GM12864 (cell line): ENCODE measurements around the gene NMNAT2.

ENCODE experiments used
- DNase-seq: peaks from one replicate; pipeline ENCODE4 v3.0.0-alpha.2; 2011; ENCODE audit warnings: low read depth
- H3K4me3 ChIP-seq: 2 replicates; pipeline ENCODE4 v1.5.1; 2011; ENCODE audit warnings: mild to moderate bottlenecking, low read depth, low read length, control low read depth
- TF ChIP-seq, protein P1 (sequence below): IDR thresholded peaks from 2 replicates; pipeline ENCODE4 v1.5.1; 2011; ENCODE audit warnings: low read depth, mild to moderate bottlenecking, moderate library complexity, low read length, control low read depth, inconsistent platforms; ENCODE audit errors: missing control alignments

NMNAT2 gene

DNA sequence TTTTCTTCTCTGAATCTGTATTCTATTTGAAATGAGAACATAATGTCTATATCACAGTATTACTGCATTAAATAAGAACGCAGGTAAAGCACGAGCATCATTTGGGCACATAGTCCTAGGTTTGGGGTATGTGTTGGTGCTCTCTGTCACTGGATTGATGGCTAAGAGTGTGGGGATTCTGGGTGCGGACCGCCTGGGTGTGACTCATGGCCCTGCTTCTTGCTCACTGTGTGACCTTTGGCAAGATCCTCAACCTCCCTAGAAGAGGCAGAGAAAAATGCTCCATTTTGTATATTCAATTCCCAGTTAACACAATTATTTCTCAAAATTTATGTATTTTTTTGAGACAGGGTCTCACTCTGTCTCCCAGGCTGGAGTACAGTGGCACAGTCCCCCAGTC is 132.4 kb downstream of the NMNAT2 start:
- TF ChIP-seq, protein P1, sequence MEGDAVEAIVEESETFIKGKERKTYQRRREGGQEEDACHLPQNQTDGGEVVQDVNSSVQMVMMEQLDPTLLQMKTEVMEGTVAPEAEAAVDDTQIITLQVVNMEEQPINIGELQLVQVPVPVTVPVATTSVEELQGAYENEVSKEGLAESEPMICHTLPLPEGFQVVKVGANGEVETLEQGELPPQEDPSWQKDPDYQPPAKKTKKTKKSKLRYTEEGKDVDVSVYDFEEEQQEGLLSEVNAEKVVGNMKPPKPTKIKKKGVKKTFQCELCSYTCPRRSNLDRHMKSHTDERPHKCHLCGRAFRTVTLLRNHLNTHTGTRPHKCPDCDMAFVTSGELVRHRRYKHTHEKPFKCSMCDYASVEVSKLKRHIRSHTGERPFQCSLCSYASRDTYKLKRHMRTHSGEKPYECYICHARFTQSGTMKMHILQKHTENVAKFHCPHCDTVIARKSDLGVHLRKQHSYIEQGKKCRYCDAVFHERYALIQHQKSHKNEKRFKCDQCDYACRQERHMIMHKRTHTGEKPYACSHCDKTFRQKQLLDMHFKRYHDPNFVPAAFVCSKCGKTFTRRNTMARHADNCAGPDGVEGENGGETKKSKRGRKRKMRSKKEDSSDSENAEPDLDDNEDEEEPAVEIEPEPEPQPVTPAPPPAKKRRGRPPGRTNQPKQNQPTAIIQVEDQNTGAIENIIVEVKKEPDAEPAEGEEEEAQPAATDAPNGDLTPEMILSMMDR = no peak
- no peak for DNase-seq

DNA sequence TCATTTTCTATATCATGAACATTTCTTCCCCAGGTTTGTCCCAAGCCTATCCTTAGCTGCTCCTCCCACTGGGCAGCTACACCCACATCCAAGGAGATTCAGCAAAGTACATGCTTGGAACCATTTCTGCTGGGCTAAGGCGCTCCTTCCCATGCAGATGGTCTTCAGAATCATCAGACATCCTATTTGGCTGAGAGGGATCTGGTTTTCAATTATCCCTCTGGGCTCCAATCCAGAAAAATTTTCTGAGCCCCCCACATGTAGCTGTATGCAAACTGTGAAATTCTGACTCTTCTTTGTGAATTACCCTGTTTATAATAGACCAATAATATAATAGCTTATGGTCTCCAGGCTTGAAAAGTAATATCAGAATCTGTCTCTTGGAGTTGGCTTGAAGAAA is 132.9 kb downstream of the NMNAT2 start:
- DNase-seq = no peak
- no peak overlapping the region for H3K4me3 ChIP-seq
- TF ChIP-seq, protein P1 = no peak

More for the DNA sequence above, 132.4 kb downstream of the NMNAT2 start:
- no peak overlapping the region for H3K4me3 ChIP-seq

DNA sequence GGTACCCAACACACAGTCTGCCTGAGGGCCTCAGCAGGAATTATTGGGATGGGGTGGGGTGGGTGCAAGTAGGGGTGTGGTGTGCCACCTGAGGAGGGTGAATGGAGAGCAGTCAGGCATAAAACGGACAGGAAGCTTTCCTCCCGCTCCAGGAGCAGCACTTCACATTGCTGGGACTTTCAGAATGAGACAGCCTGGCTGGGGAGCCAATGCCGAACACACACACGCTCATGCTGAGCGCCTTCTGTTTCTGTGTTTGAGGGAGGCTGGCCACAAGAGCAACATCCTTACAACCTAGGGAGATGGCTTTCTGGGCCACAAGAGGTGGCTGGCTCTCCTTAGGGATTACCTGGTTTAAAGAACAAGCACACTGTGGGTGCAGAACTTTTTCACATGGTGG is 134.1 kb downstream of the NMNAT2 start:
- no peak overlapping the region for H3K4me3 ChIP-seq
- DNase-seq = no peak
- TF ChIP-seq, protein P1 = no peak

DNA sequence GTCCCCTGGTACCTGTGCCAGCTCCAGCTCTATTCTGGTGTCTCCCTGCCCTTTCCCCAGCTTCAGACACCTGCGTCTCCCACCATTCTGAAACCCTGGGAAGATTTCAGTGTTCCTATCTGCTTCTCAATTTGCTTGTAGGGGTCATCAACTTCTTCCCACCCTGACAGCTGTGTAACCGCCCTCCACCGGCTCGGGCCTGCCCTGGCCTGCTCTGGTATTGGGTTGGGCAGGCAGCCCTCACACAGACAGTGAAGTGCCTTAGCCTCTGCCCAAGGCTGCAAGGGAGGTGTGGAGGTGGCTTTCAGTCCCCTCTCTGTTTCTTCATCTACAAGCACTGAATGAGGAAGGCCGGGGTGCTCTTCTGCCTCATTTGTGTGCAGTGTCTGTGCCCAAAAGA is 134.9 kb downstream of the NMNAT2 start:
- TF ChIP-seq, protein P1 = no peak
- no peak overlapping the region for H3K4me3 ChIP-seq
- no peak for DNase-seq

DNA sequence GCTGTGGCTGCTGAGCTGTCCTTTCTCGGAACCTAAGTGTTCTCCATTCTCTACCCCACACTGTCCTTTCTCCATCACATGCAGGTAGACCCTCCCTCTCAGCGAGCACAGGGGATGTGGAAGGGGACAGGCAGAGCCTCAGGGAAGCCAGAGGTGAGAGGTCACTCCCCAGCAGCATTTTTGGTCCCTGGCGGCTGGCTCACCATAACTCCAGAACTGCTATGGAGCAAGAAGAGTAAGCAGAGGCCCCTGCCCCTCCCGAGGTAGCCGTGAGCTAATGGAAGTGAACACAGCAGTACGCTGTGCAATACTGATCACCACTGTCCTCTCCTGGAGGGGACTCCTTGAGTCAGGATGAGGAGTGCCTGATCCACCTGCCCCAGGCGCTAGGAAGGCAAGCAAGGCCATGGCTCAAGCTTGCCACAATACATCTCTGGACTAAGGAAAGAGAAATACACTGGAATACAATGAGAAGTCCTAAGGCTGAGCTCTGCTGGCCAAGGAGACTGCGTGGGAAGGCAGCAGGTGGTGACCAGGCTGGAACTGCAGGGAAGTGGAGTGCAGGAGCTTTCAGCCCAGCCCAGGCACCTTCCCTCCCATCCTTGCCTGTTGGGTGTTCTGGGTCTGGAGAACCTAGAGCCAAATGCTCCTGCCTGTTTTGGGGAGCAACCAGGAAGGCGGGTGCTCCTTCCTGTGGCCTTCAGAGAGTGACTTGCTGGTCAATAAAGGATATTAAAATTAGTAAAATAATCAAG is 135.9 kb downstream of the NMNAT2 start:
- H3K4me3 ChIP-seq = no peak overlapping the region
- TF ChIP-seq, protein P1 = no peak
- no peak for DNase-seq

DNA sequence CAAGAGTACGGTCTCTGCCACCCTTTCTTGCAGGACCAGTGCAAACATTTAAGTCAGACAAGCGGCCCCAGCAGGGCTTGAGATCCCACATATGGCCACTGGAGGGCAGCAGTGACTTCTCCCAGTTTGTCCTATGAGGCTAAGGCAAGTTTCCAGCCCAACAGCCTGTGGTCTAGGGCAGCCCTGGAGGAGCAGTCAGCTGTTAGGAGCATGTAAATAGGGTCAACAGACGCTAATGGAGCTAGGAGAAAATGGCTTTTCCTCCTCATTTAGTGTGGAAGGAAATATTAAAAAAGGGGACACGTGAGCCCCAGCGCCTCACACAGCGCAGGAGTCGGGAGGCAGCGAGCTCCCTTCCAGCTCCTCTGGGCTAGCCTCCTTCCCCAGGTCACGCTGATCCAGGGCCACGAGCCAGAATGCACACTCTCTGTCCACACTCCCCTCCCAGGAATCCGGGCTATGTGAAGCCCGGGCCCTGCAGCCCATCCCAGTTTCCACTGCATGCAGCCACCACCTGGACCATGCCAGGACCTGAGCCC is 136.6 kb downstream of the NMNAT2 start:
- no peak overlapping the region for H3K4me3 ChIP-seq
- TF ChIP-seq, protein P1 = peak; percentile 90

DNA sequence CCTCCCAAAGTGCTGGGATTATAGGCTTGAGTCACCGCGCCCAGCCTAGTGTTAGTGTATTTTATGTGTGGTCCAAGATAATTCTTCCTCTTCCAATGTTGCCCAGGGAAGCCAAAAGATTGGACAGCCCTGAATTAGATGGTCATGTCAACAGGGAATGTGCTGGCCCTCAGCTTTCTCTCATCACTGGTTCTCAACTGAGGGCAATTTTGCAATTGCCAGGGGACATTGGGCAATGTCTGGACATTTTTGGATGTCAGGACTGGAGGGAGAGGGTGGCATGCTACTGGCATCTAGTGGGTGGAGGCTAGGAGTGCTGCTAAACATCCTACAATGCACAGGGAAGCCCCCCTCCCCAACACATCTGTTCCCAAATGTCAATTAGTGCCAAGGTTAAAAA is 137.1 kb downstream of the NMNAT2 start:
- no peak overlapping the region for H3K4me3 ChIP-seq
- DNase-seq = no peak
- TF ChIP-seq, protein P1 = no peak

More for the DNA sequence above, 136.6 kb downstream of the NMNAT2 start:
- DNase-seq = peak; percentile 54
